Measurements from ENCODE around the gene CLASRP.

The CLASRP gene

GRCh38 chr19:45009625-45010255 is 29.1 kb upstream of the CLASRP start:
- peaks cover 2% of the 10 kb centered on the region for H3K36me3 Mint-ChIP-seq
- no peaks in the 10 kb centered on the region for H3K9me3 Mint-ChIP-seq (ENCODE audit: low read depth)
- no peak overlapping the region for H3K4me3 Mint-ChIP-seq
- peaks cover 2% of the 10 kb centered on the region for H3K4me1 Mint-ChIP-seq (ENCODE audit: low read depth)
- no peak overlapping the region for H3K27ac Mint-ChIP-seq
- H3K27me3 Mint-ChIP-seq: no peaks in the 10 kb centered on the region

DNA sequence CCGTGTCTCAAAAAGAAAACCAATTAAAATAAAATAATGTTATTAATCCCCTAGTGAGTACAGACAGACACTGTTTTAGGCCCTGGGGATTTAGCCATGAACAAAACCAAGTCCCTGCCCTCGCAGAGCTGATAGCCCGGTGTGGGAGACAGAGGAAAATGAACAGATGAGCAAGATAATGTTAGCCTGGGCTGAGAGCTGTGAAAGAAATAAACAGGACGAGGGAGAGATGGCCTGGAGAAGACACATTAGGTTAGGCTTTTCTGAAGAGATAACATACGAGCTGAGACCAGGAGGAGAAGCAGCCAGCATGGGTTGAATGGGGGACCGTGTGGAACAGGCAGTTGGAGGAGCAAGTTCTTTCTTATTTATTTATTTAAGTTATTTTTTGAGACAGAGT is 28.5 kb upstream of the CLASRP start:
- peaks cover 2% of the 10 kb centered on the region for H3K36me3 Mint-ChIP-seq
- H3K27ac Mint-ChIP-seq: no peak overlapping the region
- no peak overlapping the region for H3K4me3 Mint-ChIP-seq
- peaks cover 2% of the 10 kb centered on the region for H3K4me1 Mint-ChIP-seq (ENCODE audit: low read depth)
- no peaks in the 10 kb centered on the region for H3K27me3 Mint-ChIP-seq
- no peaks in the 10 kb centered on the region for H3K9me3 Mint-ChIP-seq (ENCODE audit: low read depth)

- Mint-ChIP-seq H3K27ac (no peak overlapping the region), H3K4me1 (ENCODE audit: low read depth) (peaks cover 6% of the 10 kb centered on the region), H3K9me3 (ENCODE audit: low read depth) (no peaks in the 10 kb centered on the region), H3K4me3 (no peak overlapping the region), H3K27me3 (no peaks in the 10 kb centered on the region), H3K36me3 (peaks cover 2% of the 10 kb centered on the region)
Observed at GRCh38 chr19:45011959-45012358, 26.9 kb upstream of the CLASRP start.

DNA sequence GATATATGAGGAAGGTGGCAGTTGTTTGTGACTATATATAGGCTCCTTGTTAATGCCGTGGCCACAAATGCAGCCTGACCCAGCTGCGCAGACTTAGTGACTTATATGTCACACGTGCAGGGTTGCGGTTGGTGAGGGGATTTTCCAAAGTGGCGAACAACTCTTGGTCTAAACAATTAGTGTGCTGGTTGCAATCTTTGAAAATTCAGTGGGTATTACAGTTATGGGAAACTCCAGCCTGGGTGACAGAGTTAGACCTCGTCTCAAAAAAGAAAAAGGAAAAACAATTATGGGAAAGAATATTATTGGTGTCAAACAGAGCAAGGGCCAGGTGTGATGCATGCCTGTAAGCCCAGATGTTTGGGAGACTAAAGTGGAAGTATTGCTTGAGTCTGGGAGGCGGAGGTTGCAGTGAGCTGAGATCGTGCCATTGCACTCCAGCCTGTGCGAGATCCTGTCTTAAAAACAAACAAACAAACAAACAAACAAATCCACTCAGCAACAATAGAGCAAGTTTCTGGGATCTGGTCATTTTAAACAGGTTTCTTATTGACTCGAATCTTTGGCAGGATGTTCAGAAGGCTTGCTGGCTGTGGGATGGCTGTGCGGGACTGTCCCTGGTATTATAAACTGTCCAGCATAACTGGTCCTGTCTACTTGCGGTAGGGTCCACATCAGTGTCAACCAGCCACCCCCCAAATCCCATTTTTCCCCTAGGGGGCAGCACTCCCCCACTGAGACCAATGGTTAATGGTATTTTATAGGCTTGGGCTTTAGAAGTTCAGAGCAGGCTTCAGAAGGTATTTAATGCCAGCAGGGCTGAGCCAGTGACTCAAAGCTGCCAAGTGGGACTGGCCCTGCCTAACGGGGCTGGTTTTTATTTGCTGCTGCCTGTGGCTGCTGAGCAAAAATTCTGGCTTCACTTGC is 22.2 kb upstream of the CLASRP start:
- no peaks in the 10 kb centered on the region for H3K27me3 Mint-ChIP-seq
- peak overlapping the region; percentile 51 for H3K4me3 Mint-ChIP-seq
- no peaks in the 10 kb centered on the region for H3K36me3 Mint-ChIP-seq
- peak overlapping the region; percentile 55 for H3K27ac Mint-ChIP-seq
- no peaks in the 10 kb centered on the region for H3K9me3 Mint-ChIP-seq (ENCODE audit: low read depth)
- H3K4me1 Mint-ChIP-seq (ENCODE audit: low read depth): peaks cover 8% of the 10 kb centered on the region

DNA sequence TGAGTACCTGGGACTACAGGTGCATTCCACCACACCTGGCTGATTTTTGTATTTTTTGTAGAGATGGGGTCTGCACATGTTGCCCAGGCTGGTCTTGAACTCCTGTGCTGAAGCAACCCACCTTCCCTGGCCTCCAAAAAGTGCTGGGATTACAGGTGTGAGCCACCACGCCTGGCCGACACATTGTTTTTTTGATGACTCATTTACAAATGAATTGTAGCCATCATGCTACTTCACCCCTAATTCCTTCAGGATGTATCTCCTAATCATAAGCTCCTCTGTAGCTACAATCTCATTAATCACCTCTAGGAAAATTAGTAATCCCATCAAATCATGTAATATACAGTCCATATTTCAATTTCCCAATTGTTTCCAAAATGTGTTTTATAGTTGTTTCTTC is 19.7 kb upstream of the CLASRP start:
- H3K4me3 Mint-ChIP-seq: no peak overlapping the region
- H3K36me3 Mint-ChIP-seq: no peaks in the 10 kb centered on the region
- peaks cover 8% of the 10 kb centered on the region for H3K4me1 Mint-ChIP-seq (ENCODE audit: low read depth)
- H3K27ac Mint-ChIP-seq: no peak overlapping the region
- no peaks in the 10 kb centered on the region for H3K9me3 Mint-ChIP-seq (ENCODE audit: low read depth)
- H3K27me3 Mint-ChIP-seq: no peaks in the 10 kb centered on the region

DNA sequence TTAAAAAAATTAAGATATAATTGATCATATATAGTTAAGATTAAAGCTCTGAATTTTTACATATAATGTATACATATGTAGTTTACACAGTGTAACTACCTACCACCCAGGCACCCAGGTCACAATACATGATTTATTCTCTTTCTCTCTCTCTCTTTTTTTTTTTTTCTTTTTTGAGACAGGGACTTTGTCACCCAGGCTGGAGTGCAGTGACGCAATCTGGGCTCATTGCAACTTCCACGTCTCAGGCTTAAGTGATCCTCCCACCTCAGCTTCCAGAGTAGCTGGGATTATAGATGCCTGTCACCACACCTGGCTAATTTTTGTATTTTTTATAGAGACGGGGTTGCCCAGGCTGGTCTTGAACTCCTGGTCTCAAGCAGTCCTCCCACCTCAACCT is 18.8 kb upstream of the CLASRP start:
- Mint-ChIP-seq H3K27ac (no peak overlapping the region), H3K4me1 (ENCODE audit: low read depth) (peaks cover 8% of the 10 kb centered on the region), H3K9me3 (ENCODE audit: low read depth) (no peaks in the 10 kb centered on the region), H3K4me3 (no peak overlapping the region), H3K27me3 (no peaks in the 10 kb centered on the region), H3K36me3 (no peaks in the 10 kb centered on the region)

- Mint-ChIP-seq H3K36me3 (no peaks in the 10 kb centered on the region), H3K4me1 (ENCODE audit: low read depth) (peaks cover 2% of the 10 kb centered on the region), H3K4me3 (no peak overlapping the region), H3K27ac (no peak overlapping the region), H3K9me3 (ENCODE audit: low read depth) (no peaks in the 10 kb centered on the region), H3K27me3 (no peaks in the 10 kb centered on the region)
Observed at GRCh38 chr19:45021971-45022370, 16.9 kb upstream of the CLASRP start.

GRCh38 chr19:45023048-45023447 is 15.8 kb upstream of the CLASRP start:
- Mint-ChIP-seq H3K27me3 (no peaks in the 10 kb centered on the region), H3K4me3 (no peak overlapping the region), H3K36me3 (peaks cover 4% of the 10 kb centered on the region), H3K9me3 (ENCODE audit: low read depth) (no peaks in the 10 kb centered on the region), H3K27ac (no peak overlapping the region), H3K4me1 (ENCODE audit: low read depth) (no peaks in the 10 kb centered on the region)

DNA sequence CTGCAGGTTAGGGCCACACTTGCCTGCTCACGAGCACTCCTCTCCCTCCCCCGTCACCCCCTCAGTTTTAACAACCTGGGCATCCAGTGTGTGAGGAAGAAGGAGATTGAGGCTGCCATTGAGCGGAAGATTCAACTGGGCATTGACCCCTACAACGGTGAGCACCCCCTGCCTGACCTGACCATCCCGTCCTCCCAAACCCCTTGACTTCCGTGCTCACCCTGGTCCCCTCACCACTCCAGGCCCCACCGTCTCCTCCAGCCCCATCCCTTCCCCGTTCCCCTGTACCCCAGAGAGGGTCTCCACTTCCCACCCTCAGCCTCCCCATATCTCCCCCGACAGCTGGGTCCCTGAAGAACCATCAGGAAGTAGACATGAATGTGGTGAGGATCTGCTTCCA is 13.6 kb upstream of the CLASRP start:
- H3K4me1 Mint-ChIP-seq (ENCODE audit: low read depth): no peaks in the 10 kb centered on the region
- peaks cover 4% of the 10 kb centered on the region for H3K36me3 Mint-ChIP-seq
- no peak overlapping the region for H3K4me3 Mint-ChIP-seq

GRCh38 chr19:45027371-45027770 is 11.5 kb upstream of the CLASRP start:
- H3K36me3 Mint-ChIP-seq: peaks cover 4% of the 10 kb centered on the region
- H3K4me1 Mint-ChIP-seq (ENCODE audit: low read depth): no peaks in the 10 kb centered on the region
- no peaks in the 10 kb centered on the region for H3K9me3 Mint-ChIP-seq (ENCODE audit: low read depth)
- H3K27me3 Mint-ChIP-seq: no peaks in the 10 kb centered on the region
- H3K27ac Mint-ChIP-seq: no peak overlapping the region
- no peak overlapping the region for H3K4me3 Mint-ChIP-seq

More for the DNA sequence above, 13.6 kb upstream of the CLASRP start:
- Mint-ChIP-seq H3K27me3 (no peaks in the 10 kb centered on the region), H3K9me3 (ENCODE audit: low read depth) (no peaks in the 10 kb centered on the region), H3K27ac (no peak overlapping the region)

DNA sequence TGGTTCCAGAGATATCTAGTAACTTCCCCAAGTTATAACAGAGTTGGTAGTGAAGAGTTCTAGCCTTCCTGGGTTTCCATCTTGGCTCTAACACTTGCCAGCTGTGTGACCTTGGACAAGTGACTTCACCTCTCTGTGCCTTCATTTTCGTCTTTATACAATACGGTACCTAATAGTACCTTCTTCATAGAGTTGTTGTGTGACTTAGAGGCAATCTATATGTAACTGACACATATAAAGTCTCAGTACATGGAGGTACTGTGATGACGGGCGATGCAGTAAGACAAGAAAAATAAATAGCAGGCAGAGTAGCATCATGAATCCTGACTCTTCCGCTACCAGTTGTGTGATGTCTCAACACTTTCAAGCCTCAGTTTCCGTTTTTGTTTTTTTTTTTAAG is 8.0 kb upstream of the CLASRP start:
- Mint-ChIP-seq H3K27me3 (no peaks in the 10 kb centered on the region), H3K4me1 (ENCODE audit: low read depth) (no peaks in the 10 kb centered on the region), H3K36me3 (peaks cover 10% of the 10 kb centered on the region), H3K9me3 (ENCODE audit: low read depth) (no peaks in the 10 kb centered on the region), H3K27ac (no peak overlapping the region), H3K4me3 (no peak overlapping the region)

DNA sequence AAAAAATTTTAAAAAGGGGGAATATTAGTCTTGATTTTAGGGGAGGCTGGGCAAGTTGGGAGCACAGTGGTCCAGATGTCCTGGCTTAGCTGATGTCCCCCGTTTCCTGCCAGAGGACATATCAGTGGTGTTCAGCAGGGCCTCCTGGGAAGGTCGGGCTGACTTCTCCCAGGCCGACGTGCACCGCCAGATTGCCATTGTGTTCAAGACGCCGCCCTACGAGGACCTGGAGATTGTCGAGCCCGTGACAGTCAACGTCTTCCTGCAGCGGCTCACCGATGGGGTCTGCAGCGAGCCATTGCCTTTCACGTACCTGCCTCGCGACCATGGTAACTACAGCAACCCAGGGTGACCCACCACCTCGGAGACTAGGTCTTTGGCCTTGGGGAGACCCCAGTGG is 6.4 kb upstream of the CLASRP start:
- Mint-ChIP-seq H3K36me3 (peaks cover 8% of the 10 kb centered on the region), H3K27ac (no peak overlapping the region), H3K4me1 (ENCODE audit: low read depth) (no peaks in the 10 kb centered on the region), H3K9me3 (ENCODE audit: low read depth) (no peaks in the 10 kb centered on the region), H3K27me3 (no peaks in the 10 kb centered on the region), H3K4me3 (no peak overlapping the region)

GRCh38 chr19:45035755-45036154 is 3.1 kb upstream of the CLASRP start:
- no peak overlapping the region for H3K4me3 Mint-ChIP-seq
- H3K4me1 Mint-ChIP-seq (ENCODE audit: low read depth): peaks cover 18% of the 10 kb centered on the region
- no peaks in the 10 kb centered on the region for H3K9me3 Mint-ChIP-seq (ENCODE audit: low read depth)
- peaks cover 8% of the 10 kb centered on the region for H3K36me3 Mint-ChIP-seq
- H3K27me3 Mint-ChIP-seq: no peaks in the 10 kb centered on the region
- H3K27ac Mint-ChIP-seq: no peak overlapping the region

- H3K9me3 Mint-ChIP-seq (ENCODE audit: low read depth): no peaks in the 10 kb centered on the region
- peaks cover 12% of the 10 kb centered on the region for H3K36me3 Mint-ChIP-seq
- peak overlapping the region; percentile 91 for H3K4me3 Mint-ChIP-seq
- H3K27me3 Mint-ChIP-seq: no peaks in the 10 kb centered on the region
- peaks cover 31% of the 10 kb centered on the region for H3K4me1 Mint-ChIP-seq (ENCODE audit: low read depth)
- no peak overlapping the region for H3K27ac Mint-ChIP-seq
Observed at GRCh38 chr19:45037393-45038169, 1.3 kb upstream of the CLASRP start.

Data from activated naive CD8-positive, alpha-beta T cell (primary cell).